Inferior parietal cortex (tissue), 1 donor: Measurements from ENCODE around the gene FREM2.

Source experiments
- DNase-seq: peaks from one replicate; pipeline ENCODE4 v3.0.0-alpha.2; 2016; ENCODE audit errors: extremely low spot score

Gene FREM2

DNA sequence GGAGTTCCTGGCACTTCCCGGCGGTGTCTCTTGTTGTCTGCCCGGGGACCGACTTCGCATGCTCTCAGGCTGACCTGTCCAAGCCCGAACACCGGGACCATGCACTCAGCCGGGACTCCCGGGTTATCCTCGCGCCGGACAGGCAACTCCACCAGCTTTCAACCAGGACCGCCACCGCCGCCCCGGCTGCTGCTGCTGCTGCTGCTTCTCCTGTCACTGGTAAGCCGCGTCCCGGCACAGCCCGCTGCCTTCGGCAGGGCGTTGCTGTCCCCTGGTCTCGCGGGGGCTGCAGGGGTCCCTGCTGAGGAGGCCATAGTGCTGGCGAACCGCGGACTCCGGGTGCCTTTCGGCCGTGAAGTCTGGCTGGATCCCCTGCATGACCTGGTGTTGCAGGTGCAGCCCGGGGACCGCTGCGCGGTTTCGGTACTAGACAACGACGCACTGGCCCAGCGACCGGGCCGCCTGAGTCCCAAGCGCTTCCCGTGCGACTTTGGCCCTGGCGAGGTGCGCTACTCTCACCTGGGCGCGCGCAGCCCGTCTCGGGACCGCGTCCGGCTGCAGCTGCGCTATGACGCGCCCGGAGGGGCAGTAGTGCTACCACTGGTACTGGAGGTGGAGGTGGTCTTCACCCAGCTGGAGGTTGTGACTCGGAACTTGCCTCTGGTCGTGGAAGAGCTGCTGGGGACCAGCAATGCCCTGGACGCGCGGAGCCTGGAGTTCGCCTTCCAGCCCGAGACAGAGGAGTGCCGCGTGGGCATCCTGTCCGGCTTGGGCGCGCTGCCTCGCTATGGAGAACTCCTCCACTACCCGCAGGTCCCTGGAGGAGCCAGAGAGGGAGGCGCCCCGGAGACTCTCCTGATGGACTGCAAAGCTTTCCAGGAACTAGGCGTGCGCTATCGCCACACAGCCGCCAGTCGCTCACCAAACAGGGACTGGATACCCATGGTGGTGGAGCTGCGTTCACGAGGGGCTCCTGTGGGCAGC lies 661 bp downstream of the FREM2 start:
- no peak for DNase-seq

- no peak for DNase-seq
Observed at GRCh38 chr13:38688674-38689073, 1.8 kb downstream of the FREM2 start.

GRCh38 chr13:38690231-38690630 lies 3.4 kb downstream of the FREM2 start:
- DNase-seq, result no peak

- no peak for DNase-seq
Observed at GRCh38 chr13:38693168-38693567, 6.3 kb downstream of the FREM2 start.

- DNase-seq, result no peak
Observed at GRCh38 chr13:38693641-38694040, 6.8 kb downstream of the FREM2 start.

GRCh38 chr13:38697197-38697596 lies 10.3 kb downstream of the FREM2 start:
- DNase-seq, result no peak

DNA sequence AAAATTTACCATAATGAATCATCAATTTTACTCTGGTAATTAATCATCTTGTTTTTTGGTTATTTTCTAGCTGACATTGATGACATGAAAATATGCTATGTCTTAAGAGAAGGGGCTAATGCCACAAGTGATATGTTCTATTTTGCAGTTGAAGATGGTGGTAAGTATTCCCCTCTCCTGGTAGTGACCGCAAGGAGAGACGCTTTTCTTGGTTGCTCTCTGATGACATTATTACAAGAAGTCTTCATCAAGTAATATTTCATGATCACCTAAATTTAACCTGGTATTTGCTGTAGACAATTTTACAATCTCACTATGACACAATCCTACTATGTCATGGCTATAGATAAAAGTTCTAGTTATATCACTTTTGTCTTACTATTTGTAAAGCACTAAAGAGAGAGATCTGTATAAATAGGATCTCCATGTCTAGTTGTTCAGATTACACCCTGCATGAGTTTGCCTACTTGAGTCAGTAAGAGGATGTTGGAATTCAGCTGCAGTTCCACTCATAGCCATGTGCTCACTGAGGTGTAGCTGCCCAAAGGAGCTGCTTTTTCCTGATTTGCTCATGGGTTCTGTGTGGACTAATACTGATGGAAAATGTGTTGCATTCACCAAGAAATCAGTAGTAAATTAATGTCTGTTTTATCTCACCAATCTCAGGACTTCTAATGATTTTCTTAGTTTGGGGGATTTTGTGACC lies 10.9 kb downstream of the FREM2 start:
- no peak for DNase-seq

DNA sequence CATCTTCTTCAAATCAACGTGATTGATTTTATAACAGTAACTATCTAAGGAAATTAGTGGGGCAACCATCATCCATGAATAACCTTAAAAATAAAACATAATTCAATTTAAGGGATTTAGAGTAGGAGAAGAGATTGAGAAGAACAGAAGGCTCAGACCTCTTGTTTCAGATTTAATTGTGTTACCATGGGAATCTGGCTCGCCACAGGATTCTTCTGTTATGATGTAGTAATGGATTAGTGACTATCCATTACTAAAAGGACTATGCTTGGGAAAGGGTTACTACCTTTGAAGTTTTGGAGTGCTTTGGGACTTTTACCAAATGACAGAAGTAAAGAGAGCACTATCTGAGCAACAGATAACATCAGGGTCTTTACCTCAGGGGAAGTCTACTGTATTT lies 13.2 kb downstream of the FREM2 start:
- no peak for DNase-seq

- no peak for DNase-seq
Observed at GRCh38 chr13:38702669-38703068, 15.8 kb downstream of the FREM2 start.

DNA sequence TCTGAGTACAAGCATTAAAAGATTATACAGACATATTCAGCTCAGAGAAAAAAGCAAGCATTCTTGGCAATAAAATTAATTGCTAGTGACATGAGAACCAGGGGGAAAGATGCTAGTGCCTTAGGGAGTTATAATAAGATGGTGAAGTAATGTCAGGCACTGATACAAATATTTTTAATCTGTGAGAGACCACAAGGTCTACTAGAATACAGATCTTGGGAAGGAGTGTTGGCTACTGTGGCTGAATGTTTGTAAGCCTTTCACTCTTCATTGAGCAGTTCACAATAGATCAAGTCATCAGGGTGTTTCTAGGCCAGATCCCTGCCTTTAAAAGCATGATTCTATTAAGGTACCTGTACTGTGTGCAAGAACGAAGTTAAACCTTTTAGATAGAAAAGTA lies 16.4 kb downstream of the FREM2 start:
- DNase-seq, result no peak

- no peak for DNase-seq
Observed at GRCh38 chr13:38705365-38705764, 18.5 kb downstream of the FREM2 start.

DNA sequence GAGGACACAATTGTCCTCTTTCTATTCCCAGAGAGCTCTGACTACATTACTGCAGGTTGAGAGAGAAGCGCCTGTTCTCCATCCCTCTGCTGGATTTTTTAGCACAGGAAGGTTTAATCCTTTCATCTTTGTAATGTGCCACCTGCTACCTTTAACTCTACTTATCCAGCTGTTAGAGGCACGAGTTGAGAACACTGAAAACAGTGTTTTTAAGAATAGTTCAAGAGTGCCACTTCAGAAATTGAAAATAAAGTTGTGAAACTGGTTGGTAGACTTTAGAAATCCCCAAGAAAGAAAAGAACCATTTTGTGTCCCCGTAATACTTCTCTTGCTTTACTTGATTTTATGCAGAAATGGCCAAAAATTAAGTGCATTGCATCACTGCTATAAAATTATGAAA lies 20.6 kb downstream of the FREM2 start:
- no peak for DNase-seq

- DNase-seq, result no peak
Observed at GRCh38 chr13:38713046-38713445, 26.2 kb downstream of the FREM2 start.

- DNase-seq, result no peak
Observed at GRCh38 chr13:38718374-38718773, 31.5 kb downstream of the FREM2 start.

GRCh38 chr13:38730332-38730731 lies 43.5 kb downstream of the FREM2 start:
- DNase-seq, result no peak

DNA sequence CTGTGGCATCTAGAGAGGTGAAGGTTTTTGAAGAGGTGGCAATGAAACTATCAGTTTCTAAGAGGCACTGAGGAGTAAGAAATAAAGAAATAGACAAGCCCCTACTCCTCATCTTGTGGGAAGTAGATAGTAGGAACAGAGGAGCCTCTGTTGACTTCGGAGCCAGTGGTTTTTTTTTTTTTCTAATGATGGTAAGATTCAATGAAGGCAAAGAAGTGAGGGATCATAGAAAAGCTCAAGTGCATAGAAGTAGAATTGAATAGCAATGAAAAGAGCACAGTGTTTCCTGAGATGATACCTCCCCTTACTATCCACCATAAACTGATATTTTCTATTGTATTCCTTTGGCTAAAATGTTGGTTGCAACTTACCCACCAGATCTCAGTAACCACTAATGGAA lies 46.3 kb downstream of the FREM2 start:
- no peak for DNase-seq

DNA sequence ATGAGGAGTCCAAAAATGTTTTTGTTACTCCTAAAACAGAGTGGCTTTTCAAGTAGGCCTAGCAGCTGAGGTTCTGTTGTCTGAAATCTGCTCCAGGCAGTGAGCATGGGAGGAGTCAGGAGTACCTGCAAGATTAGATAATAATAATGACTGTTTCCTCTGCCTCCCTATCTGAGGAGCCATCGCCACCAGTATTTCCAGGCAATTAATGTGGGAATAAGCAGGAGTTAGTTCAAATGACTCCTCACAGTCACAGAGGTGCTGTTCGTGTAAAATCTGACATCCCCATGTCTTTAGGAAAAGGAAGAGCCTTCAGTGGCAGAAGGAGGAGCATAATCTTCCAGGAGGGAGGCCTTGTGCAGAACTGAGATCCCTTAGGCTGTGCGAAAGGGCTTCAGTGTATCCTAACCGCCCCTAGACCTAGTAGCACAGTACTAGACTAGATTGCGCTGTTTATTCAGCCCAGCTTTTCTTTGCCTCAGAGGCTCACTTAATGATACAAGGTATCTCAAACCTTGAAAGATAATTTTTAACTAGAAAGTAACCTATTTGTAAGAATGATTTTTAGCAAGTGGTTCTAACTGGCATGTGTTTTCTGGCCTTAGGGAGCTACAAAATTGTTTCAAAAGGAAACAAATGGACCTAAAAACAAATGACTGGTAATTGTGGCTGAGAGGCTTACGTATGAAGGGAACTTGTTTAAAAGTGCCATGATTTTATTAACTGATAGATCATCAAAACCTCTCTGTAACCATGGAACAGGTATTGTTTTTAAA lies 49.0 kb downstream of the FREM2 start:
- DNase-seq, result no peak

DNA sequence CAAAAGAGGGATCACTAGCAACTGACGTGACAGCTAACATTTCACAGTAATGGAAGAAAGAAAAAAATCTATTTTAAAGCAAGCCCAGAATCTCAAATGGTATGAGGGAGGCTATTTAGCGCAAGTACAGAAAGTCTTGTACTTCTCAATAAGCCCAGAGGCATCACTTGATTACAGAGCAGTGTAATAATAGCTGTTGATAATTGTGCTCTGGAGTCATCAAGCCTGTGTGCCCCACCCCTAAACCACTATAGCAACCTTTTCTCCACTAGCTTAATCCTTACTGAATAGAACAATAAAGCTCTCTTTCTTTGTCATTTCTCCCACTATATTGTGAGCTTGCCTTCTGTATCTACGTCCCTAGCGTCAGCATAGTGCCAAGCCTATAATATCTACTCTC lies 56.6 kb downstream of the FREM2 start:
- no peak for DNase-seq

DNA sequence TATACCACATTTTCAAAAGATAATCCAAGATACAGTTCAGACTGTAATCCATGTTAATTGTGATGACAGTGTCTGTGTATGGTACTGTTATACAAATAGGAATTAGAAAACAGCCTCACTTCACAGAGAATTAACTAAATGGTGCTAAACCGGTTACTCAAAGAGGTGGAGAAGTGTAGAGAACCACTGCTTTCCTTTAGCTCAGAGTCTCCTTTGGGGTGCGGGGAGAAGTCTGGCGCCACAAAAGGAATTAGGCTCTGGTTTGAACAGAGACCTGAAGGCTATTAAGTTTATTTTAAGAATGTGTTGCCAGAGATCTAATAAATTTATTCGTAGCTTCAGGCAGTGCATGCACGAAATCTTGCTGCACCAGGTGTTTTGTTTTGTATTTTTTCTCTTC lies 65.8 kb downstream of the FREM2 start:
- DNase-seq, result no peak

DNA sequence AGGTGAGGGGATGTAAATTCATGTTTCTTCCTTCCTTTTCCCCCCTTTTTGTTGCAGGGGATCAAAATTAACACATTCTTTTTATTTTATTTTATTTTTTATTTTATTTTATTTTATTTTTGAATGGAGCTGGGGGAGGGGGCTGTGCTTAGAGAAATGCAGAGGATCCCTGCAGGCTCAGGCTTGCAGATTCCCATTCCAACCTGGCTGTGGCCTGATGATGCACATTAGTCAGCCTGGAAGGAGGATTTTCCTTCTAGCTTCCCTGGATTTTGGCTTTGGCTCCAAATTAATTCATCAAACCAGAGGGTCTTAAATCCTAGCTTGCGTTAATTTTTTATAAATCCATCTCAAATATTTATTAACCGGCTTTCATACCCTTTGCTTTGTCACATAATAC lies 67.0 kb downstream of the FREM2 start:
- DNase-seq, result no peak

DNA sequence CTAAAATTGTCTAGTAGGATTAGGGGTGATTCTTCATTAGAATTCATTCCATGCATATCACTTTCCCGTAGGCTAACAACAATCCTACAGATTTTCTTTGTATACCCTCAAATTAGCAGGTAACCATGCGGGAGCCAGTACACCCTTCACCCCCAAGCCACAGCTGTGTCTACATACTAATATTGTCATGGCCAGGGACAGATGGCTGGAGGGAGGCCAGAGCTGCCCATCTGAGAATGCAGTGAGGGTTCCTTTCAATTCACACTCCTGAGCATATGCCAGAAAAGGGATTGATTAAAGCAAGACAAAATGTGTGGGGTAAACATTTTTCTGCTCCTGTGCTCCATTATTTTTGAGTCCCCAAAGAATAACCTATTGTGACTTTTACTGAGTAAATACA lies 68.9 kb downstream of the FREM2 start:
- no peak for DNase-seq

DNA sequence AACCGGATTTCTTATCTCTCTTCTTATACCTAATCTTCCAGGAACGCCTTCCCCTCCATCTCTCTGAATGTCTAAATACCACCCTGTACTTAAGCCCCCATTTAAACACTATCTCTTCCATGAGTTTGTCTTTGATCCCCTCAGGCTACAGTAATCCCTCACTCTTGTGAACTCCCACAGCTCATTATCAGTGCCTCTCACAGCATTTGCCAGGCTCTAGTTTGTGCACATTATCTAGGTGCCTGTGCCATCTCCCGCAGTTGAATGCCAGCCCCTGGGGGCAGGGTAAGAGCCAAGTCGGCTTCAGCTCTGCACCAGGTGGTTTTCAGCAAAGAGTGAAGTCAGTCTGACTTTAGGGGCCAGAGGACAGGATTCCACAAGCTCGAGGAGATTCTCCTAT lies 71.4 kb downstream of the FREM2 start:
- no peak for DNase-seq
